GM10266 (cell line): ENCODE measurements around the gene PTPN22.

Experiments used
- DNase-seq: peaks from one replicate; pipeline ENCODE4 v3.0.0; 2012; ENCODE audit errors: extremely low spot score
- CTCF ChIP-seq: IDR thresholded peaks from 2 replicates; pipeline ENCODE4 v1.5.1; 2012; ENCODE audit warnings: mild to moderate bottlenecking, low read depth; ENCODE audit not compliant: control insufficient read depth, insufficient read depth; ENCODE audit errors: missing control alignments

PTPN22 gene

GRCh38 chr1:113874012-113874879 is 2.7 kb upstream of the PTPN22 start:
- peak; percentile 58 for TF ChIP-seq CTCF
- peak; percentile 15 for DNase-seq

GRCh38 chr1:113872219-113872935 is 865 bp upstream of the PTPN22 start:
- DNase-seq = no peak
- no peak for TF ChIP-seq CTCF

GRCh38 chr1:113870778-113871177 is 734 bp downstream of the PTPN22 start:
- no peak for TF ChIP-seq CTCF
- DNase-seq = no peak

- DNase-seq = no peak
- TF ChIP-seq CTCF = no peak
Observed at GRCh38 chr1:113868387-113869083, 3.0 kb downstream of the PTPN22 start.

- DNase-seq = no peak
- TF ChIP-seq CTCF = no peak
Observed at GRCh38 chr1:113861641-113862040, 9.9 kb downstream of the PTPN22 start.

GRCh38 chr1:113860891-113861290 is 10.6 kb downstream of the PTPN22 start:
- no peak for TF ChIP-seq CTCF
- no peak for DNase-seq
